Omental fat pad (tissue), 4 donors: Measurements from ENCODE around the gene RNF13. TPM values are rescaled to one million over a fixed set of nuclear protein-coding genes. Genes with fewer than 3 reads are reported as not detected.

Experiments used
- ATAC-seq: fragments of 150-250 bp; one replicate; pipeline ENCODE4 v1.9.1; 2016; ENCODE audit warnings: mild to moderate bottlenecking, moderate library complexity; ENCODE audit not compliant: low FRiP score
- DNase-seq: peaks from one replicate; pipeline ENCODE4 v3.0.0-alpha.2; 2019; ENCODE audit warnings: low spot score
- total RNA-seq, 4 donors: library from RNA; depleted of rRNA; stranded (reverse); fragments of >200 nt; gene quantifications; one replicate each; pipeline ENCODE4 v1.1.0, GENCODE V29; 2016
- TF ChIP-seq, protein P1 (sequence below), 3 donors: fragments of 450-650 bp; IDR thresholded peaks; one replicate each; pipeline ENCODE4 v1.5.1; 2016 to 2017; ENCODE audit warnings: antibody characterized with exemption in 3 of 3, mild to moderate bottlenecking in 3 of 3, moderate library complexity in 2 of 3

Gene RNF13, protein sequence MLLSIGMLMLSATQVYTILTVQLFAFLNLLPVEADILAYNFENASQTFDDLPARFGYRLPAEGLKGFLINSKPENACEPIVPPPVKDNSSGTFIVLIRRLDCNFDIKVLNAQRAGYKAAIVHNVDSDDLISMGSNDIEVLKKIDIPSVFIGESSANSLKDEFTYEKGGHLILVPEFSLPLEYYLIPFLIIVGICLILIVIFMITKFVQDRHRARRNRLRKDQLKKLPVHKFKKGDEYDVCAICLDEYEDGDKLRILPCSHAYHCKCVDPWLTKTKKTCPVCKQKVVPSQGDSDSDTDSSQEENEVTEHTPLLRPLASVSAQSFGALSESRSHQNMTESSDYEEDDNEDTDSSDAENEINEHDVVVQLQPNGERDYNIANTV
- 100 to 1,000 TPM in 2 of 4 donors, 10 to 100 TPM in 2; 77.7 to 105 (median 95.9) TPM for total RNA-seq

DNA sequence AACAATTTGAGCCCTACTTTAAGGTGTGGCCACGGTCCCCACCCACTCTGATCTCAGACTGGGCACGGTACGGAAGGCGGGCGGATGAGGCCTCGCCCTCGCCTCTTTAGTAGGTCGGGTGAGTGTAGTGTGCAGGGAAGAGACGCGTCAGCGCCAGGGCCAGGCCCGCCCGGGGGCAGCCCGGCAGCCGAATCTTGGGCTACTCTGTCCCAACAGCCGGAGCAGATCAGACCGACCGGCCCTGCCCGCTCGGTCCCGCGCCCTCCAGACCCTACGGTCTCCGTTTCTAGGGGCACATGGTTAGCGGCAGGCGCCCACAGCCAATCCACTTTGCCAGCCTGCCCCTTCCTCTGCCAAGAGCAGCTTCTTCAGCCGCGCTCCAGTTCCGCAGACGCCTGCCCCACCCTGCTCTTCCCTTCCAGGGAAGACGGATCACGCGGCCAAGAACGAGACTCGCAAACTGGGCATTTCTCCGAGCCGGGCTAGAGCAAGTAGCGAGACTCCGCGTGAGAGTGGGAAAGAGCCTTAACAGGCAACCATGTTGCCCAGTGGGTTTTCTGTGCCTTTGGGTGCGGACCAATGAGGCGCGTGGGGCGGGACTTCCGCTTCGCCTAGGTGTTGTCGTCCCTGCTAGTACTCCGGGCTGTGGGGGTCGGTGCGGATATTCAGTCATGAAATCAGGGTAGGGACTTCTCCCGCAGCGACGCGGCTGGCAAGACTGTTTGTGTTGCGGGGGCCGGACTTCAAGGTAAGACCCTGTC, at the start of gene RNF13:
RNF13 (plus strand) TSS at position 610 of the 761 bp plus-strand sequence. CDS start 32,812 bp downstream, outside the sequence.
- TF ChIP-seq, protein P1, sequence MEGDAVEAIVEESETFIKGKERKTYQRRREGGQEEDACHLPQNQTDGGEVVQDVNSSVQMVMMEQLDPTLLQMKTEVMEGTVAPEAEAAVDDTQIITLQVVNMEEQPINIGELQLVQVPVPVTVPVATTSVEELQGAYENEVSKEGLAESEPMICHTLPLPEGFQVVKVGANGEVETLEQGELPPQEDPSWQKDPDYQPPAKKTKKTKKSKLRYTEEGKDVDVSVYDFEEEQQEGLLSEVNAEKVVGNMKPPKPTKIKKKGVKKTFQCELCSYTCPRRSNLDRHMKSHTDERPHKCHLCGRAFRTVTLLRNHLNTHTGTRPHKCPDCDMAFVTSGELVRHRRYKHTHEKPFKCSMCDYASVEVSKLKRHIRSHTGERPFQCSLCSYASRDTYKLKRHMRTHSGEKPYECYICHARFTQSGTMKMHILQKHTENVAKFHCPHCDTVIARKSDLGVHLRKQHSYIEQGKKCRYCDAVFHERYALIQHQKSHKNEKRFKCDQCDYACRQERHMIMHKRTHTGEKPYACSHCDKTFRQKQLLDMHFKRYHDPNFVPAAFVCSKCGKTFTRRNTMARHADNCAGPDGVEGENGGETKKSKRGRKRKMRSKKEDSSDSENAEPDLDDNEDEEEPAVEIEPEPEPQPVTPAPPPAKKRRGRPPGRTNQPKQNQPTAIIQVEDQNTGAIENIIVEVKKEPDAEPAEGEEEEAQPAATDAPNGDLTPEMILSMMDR (IDR thresholded peaks at IDR 0.05), result no peak

DNA sequence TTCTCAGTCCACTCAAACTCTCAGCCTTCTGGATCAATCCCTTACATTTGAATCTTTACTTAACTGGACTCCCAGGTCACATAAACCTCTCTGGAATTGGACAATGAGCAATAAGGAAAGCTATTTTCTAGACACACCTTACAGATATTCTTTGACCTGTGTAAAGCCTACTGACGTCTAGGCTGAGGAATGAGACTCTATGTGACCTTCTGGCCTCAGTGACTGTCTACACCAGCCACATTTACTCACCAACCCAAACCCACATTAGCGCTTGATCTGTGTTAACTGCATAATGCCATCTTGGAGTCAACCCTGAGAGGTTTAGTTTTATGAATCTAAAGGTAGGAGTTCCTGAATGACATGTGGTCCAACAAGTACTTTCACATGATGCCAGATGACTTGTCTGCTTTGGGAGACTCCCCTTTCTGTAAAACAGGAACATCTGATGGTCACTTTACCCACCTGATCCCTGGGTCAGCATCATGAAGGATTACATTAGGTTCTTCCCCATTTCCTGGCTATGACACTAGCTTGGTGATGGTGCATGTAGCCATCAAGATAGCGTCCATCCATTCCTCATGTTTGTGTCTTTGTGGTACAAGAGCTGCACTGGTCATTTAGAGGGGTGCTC, 49.3 kb upstream of the RNF13 start:
- TF ChIP-seq, protein P1 (IDR thresholded peaks at IDR 0.05), result no peak
- DNase-seq, result no peak
- ATAC-seq, result no peak

More for the DNA sequence above, at the start of gene RNF13:
- ATAC-seq (peak; percentile 94), DNase-seq (peak; percentile 97)

DNA sequence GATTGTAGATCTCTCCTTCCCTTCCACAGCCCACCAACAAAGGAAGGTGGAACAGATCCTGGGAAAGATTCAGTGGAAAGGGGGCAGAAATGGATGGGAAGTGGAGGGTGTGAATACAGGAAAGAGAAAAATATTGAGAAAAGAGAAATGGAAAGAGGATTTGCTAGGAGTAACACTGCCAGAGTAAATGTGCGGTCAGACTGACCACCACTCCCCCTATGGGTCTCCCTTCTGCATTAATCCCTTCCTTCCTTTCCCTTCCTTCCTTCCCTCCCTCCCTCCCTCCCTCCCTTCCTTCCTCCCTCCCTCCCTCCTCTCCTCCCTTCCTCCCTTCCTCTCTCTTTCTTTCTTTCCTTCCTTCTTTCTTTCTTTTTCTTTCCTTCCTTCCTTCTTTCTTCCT, 48.7 kb upstream of the RNF13 start:
- TF ChIP-seq, protein P1 (IDR thresholded peaks at IDR 0.05), result no peak
- no peak for ATAC-seq
- no peak for DNase-seq

GRCh38 chr3:149765762-149766334, 47.2 kb upstream of the RNF13 start:
- TF ChIP-seq, protein P1 (IDR thresholded peaks at IDR 0.05), result no peak
- DNase-seq (no peak), ATAC-seq (no peak)

- TF ChIP-seq, protein P1 (IDR thresholded peaks at IDR 0.05), result no peak
- no peak for ATAC-seq
Measured at GRCh38 chr3:149767720-149768119, 45.3 kb upstream of the RNF13 start.

GRCh38 chr3:149768704-149769103, 44.3 kb upstream of the RNF13 start:
- ATAC-seq, result no peak

More at GRCh38 chr3:149767720-149768119, 45.3 kb upstream of the RNF13 start:
- DNase-seq, result no peak

More at GRCh38 chr3:149768704-149769103, 44.3 kb upstream of the RNF13 start:
- TF ChIP-seq, protein P1 (IDR thresholded peaks at IDR 0.05), result no peak
- DNase-seq, result no peak
